Measurements from ENCODE around the gene NUP98. TPM values are rescaled to one million over a fixed set of nuclear protein-coding genes. Genes with fewer than 3 reads are reported as not detected.

The NUP98 gene
- total RNA-seq, 4 donors from 2014 or later, result 74.6 to 117 (median 86.7) TPM

- no peak for TF ChIP-seq CTCF (IDR thresholded peaks at IDR 0.05; ENCODE audit: low read depth)
Measured at GRCh38 chr11:3745161-3745560, 52.2 kb downstream of the NUP98 start.

GRCh38 chr11:3738723-3739122 lies 58.6 kb downstream of the NUP98 start:
- no peak for TF ChIP-seq CTCF (IDR thresholded peaks at IDR 0.05; ENCODE audit: low read depth)

DNA sequence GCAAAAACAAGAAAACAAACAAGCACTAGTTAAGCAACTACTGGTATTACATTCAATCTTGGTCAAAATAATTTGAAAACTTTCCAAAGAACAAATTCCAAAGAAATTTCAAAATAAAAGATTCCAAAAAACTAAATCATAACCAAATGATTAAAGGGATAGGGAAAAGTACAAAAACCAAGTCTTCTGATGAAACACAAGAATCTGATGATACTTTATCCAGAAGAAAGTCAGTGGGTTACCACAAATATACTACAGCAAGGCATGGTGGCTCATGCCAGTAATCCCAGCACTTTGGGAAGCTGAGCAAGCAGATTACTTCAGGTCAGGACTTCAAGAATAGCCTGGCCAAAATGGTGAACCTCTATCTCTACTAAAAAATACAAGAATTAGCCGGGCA lies 59.1 kb downstream of the NUP98 start:
- TF ChIP-seq CTCF (IDR thresholded peaks at IDR 0.05; ENCODE audit: low read depth), result no peak

GRCh38 chr11:3737386-3737933 lies 59.9 kb downstream of the NUP98 start:
- TF ChIP-seq CTCF (IDR thresholded peaks at IDR 0.05; ENCODE audit: low read depth), result no peak

DNA sequence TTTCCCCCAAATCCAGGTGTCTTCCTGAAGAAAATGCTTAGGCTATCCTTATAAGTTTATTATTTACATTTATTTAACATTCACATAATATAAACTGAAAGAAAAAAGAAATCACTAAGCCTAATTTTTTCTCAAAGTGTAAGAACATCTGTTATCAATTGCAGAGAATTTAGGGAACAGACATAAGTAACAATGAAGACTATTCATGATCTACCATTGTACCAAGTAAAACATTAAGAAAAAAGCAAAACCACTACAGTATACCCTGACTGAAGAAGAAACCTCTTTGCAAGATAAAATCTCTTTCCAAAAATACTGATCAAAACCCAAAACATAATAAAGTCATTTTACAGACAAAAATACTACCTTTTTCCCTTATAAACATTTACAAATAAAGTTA lies 60.5 kb downstream of the NUP98 start:
- TF ChIP-seq CTCF (IDR thresholded peaks at IDR 0.05; ENCODE audit: low read depth), result no peak

DNA sequence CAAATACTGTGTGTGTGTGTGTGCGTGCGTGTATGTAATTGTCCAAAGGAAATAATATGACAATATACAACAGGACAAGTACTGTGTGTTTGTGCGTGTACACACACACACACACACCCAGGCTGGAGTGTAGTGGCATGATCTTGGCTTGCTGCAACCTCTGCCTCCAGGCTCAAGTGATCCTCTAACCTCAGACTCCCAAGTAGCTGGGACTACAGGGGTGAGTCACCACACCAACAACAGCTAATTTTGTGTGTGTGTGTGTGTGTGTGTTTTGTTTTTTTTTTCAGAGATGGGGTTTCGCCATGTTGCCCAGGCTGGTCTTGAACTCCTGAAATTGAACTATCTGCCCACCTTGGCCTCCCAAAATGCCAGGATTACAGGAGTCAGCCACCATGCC lies 61.5 kb downstream of the NUP98 start:
- TF ChIP-seq CTCF (IDR thresholded peaks at IDR 0.05; ENCODE audit: low read depth), result no peak

GRCh38 chr11:3732671-3733436 lies 64.5 kb downstream of the NUP98 start:
- TF ChIP-seq CTCF (IDR thresholded peaks at IDR 0.05; ENCODE audit: low read depth), result no peak
